Stomach (tissue), 19 donors: Measurements from ENCODE around the gene ARHGAP33. TPM values are rescaled to one million over a fixed set of nuclear protein-coding genes. Genes with fewer than 3 reads are reported as not detected.

Source experiments
- DNase-seq, 2 donors: peaks; one replicate each; pipeline versions ENCODE4 v3.0.0 to v3.0.0-alpha.2; 2013 to 2019
- H3K27ac ChIP-seq, 5 donors: fragments of 200-600 bp in 4 of 5; sonication (generic) in 4 of 5; one replicate each; pipeline ENCODE4 v1.5.1; 2013 to 2019; ENCODE audit warnings: mild to moderate bottlenecking in 1 of 5, moderate library complexity in 1 of 5
- H3K27me3 ChIP-seq, 3 donors: fragments of 200-600 bp; sonication (generic); one replicate each; pipeline ENCODE4 v1.5.1; 2017 to 2019; ENCODE audit warnings: mixed run types in 1 of 3
- H3K36me3 ChIP-seq, 4 donors: fragments of 200-600 bp; sonication (generic); 1 replicate in 3 of 4; 2 replicates in 1 of 4; pipeline ENCODE4 v1.5.1; 2016 to 2019
- H3K4me1 ChIP-seq, 4 donors: fragments of 200-600 bp; sonication (generic); one replicate each; pipeline ENCODE4 v1.5.1; 2016 to 2019
- H3K4me3 ChIP-seq, 4 donors: fragments of 200-600 bp; sonication (generic) in 3 of 4; one replicate each; pipeline ENCODE4 v1.5.1; 2016 to 2019; ENCODE audit warnings: mild to moderate bottlenecking in 1 of 4
- H3K9me3 ChIP-seq, 4 donors: fragments of 200-600 bp; sonication (generic); one replicate each; pipeline ENCODE4 v1.5.1; 2016 to 2019
- EP300 ChIP-seq: sonication (generic); formaldehyde crosslinking; IDR thresholded peaks from one replicate; pipeline ENCODE4 v1.6.1; 2017; ENCODE audit warnings: antibody characterized with exemption
- POLR2A ChIP-seq, 4 donors: fragments of 450-650 bp; IDR thresholded peaks; one replicate each; pipeline ENCODE4 v1.6.1; 2016; ENCODE audit warnings: antibody characterized with exemption in 4 of 4, control low read depth in 2 of 4, mild to moderate bottlenecking in 1 of 4, moderate library complexity in 1 of 4
- POLR2AphosphoS5 ChIP-seq, 3 donors: sonication (generic); formaldehyde crosslinking; IDR thresholded peaks; one replicate each; pipeline ENCODE4 v1.6.1; 2016; ENCODE audit warnings: antibody characterized with exemption in 3 of 3
- WGBS, 5 donors: extraction: QIAGEN DNeasy Blood & Tissue Kit in 3 of 5; methylation state at CpG; one replicate each; pipeline versions ENCODE4 v1.1.5 to v1.1.7; 2013 to 2018; 5-methylcytosine and 5-hydroxymethylcytosine counted together
- intact Hi-C: fragments of 100-400 bp; cut with DNase I; formaldehyde crosslinking; loops from one replicate; pipeline ENCODE4 v1.15.1; 2023; ENCODE audit warnings: low total_unique reads
- long read RNA-seq, 10 donors: transcript quantifications; one replicate each; lab custom pipeline, GENCODE V29; 2026
- polyA plus RNA-seq, 3 donors: library from polyadenylated mRNA; stranded (reverse); fragments of 200-250 nt; gene quantifications; one replicate each; pipeline ENCODE4 v1.2.3, GENCODE V29; 2013
- total RNA-seq, 5 donors: library from RNA; depleted of rRNA; stranded (reverse); fragments of >200 nt; gene quantifications; one replicate each; pipeline versions ENCODE4 v1.1.0 to v1.2.3, GENCODE V29; 2014 to 2016
- TF ChIP-seq, protein P1 (sequence below), 7 experiments: fragments of 450-650 bp in 4 of 7; fragments of 200-600 bp in 3 of 7; sonication (generic) in 3 of 7; IDR thresholded peaks; one replicate each; pipeline ENCODE4 v1.5.1; 2016 to 2019; ENCODE audit warnings: antibody characterized with exemption in 7 of 7, control low read depth in 2 of 7, mild to moderate bottlenecking in 1 of 7
- donor health status: healthy with polysubstance abuse.
- donor health status: Bipolar disorder and iron deficiency.
- donor health status: healthy.

ARHGAP33 gene, protein sequence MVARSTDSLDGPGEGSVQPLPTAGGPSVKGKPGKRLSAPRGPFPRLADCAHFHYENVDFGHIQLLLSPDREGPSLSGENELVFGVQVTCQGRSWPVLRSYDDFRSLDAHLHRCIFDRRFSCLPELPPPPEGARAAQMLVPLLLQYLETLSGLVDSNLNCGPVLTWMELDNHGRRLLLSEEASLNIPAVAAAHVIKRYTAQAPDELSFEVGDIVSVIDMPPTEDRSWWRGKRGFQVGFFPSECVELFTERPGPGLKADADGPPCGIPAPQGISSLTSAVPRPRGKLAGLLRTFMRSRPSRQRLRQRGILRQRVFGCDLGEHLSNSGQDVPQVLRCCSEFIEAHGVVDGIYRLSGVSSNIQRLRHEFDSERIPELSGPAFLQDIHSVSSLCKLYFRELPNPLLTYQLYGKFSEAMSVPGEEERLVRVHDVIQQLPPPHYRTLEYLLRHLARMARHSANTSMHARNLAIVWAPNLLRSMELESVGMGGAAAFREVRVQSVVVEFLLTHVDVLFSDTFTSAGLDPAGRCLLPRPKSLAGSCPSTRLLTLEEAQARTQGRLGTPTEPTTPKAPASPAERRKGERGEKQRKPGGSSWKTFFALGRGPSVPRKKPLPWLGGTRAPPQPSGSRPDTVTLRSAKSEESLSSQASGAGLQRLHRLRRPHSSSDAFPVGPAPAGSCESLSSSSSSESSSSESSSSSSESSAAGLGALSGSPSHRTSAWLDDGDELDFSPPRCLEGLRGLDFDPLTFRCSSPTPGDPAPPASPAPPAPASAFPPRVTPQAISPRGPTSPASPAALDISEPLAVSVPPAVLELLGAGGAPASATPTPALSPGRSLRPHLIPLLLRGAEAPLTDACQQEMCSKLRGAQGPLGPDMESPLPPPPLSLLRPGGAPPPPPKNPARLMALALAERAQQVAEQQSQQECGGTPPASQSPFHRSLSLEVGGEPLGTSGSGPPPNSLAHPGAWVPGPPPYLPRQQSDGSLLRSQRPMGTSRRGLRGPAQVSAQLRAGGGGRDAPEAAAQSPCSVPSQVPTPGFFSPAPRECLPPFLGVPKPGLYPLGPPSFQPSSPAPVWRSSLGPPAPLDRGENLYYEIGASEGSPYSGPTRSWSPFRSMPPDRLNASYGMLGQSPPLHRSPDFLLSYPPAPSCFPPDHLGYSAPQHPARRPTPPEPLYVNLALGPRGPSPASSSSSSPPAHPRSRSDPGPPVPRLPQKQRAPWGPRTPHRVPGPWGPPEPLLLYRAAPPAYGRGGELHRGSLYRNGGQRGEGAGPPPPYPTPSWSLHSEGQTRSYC
- 10 to 100 TPM in 4 of 5 donors, 1 to 10 TPM in 1; 5.1 to 73.6 (median 25.4) TPM for total RNA-seq
- polyA plus RNA-seq, result 1 to 10 TPM; 1.4 to 8.0 (median 6.9) TPM
- long read RNA-seq, donor 1, result 0 reads
- long read RNA-seq, donor 2, result 0 reads
- long read RNA-seq, donor 3, result 0 reads
- long read RNA-seq, donor 4, result 0 reads
- long read RNA-seq, donor 5, partial matches to known transcripts, result 7 of 7 reads
- long read RNA-seq, donor 5, other reads (novel, unspliced or antisense), result 0 of 7 reads
- long read RNA-seq, donor 6, partial matches to known transcripts, result 6 of 7 reads
- long read RNA-seq, donor 6, other reads (novel, unspliced or antisense), result 0 of 7 reads
- long read RNA-seq, donor 7, result 0 reads
- long read RNA-seq, donor 8, partial matches to known transcripts, result 5 of 5 reads
- long read RNA-seq, donor 8, other reads (novel, unspliced or antisense), result 0 of 5 reads
- long read RNA-seq, donor 9, result 0 reads
- long read RNA-seq, donor 10, result 0 reads

DNA sequence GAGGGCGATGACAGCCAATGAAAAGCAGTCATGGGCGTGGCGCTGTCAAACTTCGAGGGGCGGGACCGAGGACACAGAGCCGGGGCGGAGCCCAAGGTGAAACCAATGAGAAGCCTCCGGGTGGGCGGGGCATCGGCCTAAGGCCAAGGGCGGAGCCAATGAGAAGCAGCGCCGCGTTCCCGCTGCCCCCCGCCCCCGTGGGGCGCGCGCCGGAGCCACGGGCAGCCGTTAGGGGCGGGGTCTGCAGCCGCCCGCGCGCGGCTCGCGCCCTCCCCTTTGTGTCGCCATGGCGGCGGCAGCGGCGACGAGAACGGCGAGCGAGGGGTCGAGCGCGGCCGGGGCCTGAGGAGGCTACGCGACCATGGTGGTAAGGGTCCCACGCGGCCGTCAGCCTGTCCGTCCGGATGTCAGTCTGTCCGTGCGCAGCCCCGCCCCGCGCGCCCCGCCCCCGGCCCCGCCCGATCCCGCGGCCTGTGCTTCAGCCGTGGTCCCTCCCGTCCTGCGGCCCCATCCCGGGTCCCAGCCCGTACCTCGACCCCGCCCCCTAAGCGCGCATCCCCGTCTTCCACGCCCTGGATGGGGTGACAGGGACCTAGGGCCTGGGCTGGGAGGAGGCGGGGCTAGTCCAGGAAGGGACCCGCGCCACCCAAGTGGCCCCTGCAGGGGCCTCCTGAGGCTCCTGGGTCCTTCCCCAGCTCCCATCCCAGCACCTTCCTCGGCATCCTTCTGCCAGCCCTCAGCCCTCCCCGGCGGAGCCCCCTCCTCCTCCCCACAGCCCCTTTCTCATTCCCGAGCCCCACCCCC is at the start of gene ARHGAP33:
TSS of gene ARHGAP33 (plus strand) at position 267 of the 804 bp plus-strand sequence. CDS start at position 362, 95 bp downstream.
- H3K9me3 ChIP-seq, result no peaks in the 10 kb centered on the region
- peaks cover 7 to 25% (median 21%) of the 10 kb centered on the region in 4 donors for H3K4me1 ChIP-seq
- TF ChIP-seq POLR2AphosphoS5 (IDR thresholded peaks at IDR 0.05), result peak in 1 of 3 donors; percentile 58
- TF ChIP-seq POLR2A (IDR thresholded peaks at IDR 0.05), result no peak
- 0 to 2% (median 1%) methylated on average over 25 to 82 of the region's 82 CpGs for WGBS, 5 donors
- DNase-seq, result peak; percentile 99 to 100
- H3K27ac ChIP-seq, result peak within 1 kb of the TSS; percentile 35 to 79 (median 66)
- intact Hi-C loops, result no loop called here
- peak within 1 kb of the TSS; percentile 83 to 99 (median 94) for H3K4me3 ChIP-seq
- H3K36me3 ChIP-seq, result peaks cover 0 to 24% (median 22%) of the 10 kb centered on the region in 4 donors
- no peaks in the 10 kb centered on the region for H3K27me3 ChIP-seq

DNA sequence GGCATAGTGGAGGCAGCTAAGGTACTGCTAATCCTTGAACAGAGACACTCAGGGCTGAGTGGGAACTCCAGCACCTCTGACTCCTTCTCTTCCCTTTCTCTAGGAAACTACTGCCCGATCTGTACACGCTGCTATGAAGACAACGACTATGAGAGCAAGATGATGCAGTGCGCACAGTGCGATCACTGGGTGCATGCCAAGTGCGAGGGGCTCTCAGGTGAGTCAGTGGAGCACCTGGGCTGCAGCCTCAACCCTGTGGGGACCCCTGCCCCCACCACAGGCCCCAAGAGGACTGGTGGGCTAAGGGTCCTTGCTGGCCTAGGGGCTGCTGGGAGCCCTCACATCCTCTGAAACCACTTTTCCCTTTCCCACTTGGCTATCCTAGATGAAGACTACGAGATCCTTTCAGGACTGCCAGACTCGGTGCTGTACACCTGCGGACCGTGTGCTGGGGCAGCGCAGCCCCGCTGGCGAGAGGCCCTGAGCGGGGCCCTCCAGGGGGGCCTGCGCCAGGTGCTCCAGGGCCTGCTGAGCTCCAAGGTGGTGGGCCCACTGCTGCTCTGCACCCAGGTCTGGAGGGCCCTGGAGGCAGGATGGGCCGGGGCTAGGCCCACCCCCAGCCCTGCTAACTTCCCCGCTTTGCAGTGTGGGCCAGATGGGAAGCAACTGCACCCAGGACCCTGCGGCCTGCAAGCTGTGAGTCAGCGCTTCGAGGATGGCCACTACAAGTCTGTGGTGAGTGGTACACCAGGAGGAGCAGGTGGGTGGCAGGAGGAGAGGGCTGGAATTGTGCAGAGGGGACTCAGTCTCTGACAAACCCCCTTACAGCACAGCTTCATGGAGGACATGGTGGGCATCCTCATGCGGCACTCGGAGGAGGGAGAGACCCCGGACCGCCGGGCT is 48.1 kb upstream of the ARHGAP33 start:
- H3K36me3 ChIP-seq, result peaks cover 100% of the 10 kb centered on the region in 4 donors
- H3K4me1 ChIP-seq, result peaks cover 0 to 3% (median under 1%) of the 10 kb centered on the region in 4 donors
- H3K9me3 ChIP-seq, result no peaks in the 10 kb centered on the region
- TF ChIP-seq POLR2AphosphoS5 (IDR thresholded peaks at IDR 0.05) (no peak), EP300 (no peak), POLR2A (IDR thresholded peaks at IDR 0.05) (no peak)
- TF ChIP-seq, protein P1, sequence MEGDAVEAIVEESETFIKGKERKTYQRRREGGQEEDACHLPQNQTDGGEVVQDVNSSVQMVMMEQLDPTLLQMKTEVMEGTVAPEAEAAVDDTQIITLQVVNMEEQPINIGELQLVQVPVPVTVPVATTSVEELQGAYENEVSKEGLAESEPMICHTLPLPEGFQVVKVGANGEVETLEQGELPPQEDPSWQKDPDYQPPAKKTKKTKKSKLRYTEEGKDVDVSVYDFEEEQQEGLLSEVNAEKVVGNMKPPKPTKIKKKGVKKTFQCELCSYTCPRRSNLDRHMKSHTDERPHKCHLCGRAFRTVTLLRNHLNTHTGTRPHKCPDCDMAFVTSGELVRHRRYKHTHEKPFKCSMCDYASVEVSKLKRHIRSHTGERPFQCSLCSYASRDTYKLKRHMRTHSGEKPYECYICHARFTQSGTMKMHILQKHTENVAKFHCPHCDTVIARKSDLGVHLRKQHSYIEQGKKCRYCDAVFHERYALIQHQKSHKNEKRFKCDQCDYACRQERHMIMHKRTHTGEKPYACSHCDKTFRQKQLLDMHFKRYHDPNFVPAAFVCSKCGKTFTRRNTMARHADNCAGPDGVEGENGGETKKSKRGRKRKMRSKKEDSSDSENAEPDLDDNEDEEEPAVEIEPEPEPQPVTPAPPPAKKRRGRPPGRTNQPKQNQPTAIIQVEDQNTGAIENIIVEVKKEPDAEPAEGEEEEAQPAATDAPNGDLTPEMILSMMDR (IDR thresholded peaks at IDR 0.05), result no peak
- no peaks in the 10 kb centered on the region for H3K27me3 ChIP-seq
- intact Hi-C loops, result no loop called here
- H3K27ac ChIP-seq, result no peak overlapping the region
- H3K4me3 ChIP-seq, result no peak overlapping the region
- WGBS, 5 donors, result 92 to 96% (median 95%) methylated on average over 18 to 25 of the region's 25 CpGs
- no peak for DNase-seq

DNA sequence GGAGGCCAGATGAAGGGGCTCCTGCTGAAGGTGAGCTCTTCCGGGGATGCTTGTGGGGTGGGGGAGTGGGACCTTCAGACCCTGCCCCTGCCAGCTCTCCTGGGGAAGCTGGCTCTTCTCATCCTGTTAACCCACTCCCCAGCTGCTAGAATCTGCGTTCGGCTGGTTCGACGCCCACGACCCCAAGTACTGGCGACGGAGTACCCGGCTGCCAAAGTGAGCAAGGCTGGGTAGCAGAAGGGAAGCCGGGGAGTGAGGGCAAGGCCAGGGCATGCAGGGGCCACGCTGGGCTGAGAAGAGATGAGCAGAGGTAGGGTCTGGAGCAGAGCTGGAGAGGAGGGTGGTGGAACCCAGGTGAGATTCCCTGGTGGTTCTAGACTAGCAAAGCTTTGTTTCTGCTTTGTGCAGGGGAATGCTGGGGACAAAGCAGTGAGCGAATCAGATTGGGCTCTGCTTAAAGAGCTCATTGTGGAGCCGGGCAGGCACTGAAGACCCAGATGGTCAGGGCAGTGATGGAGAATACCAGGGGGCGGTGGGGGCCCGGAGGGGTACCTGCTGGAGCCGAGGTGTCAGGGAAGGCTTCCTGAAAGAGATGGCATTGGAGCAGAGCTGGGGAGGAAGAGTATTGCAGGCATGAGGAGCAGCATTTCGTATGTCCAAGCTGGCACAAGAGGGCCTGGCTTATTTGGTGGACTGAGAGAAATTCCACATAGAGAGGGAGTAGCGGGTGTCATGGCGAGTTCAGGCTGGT is 47.2 kb upstream of the ARHGAP33 start:
- Histone ChIP-seq H3K4me1 (no peaks in the 10 kb centered on the region), H3K4me3 (no peak overlapping the region), H3K9me3 (no peaks in the 10 kb centered on the region), H3K27me3 (no peaks in the 10 kb centered on the region), H3K36me3 (peaks cover 98 to 100% (median 100%) of the 10 kb centered on the region in 4 donors), H3K27ac (no peak overlapping the region)
- WGBS, 5 donors, result 91 to 95% (median 92%) methylated on average over 12 to 19 of the region's 19 CpGs
- TF ChIP-seq EP300, result no peak
- TF ChIP-seq POLR2AphosphoS5 (IDR thresholded peaks at IDR 0.05), result no peak
- no peak for TF ChIP-seq POLR2A (IDR thresholded peaks at IDR 0.05)
- TF ChIP-seq, protein P1 (IDR thresholded peaks at IDR 0.05), result no peak
- intact Hi-C loops, result no loop called here
- no peak for DNase-seq
